ENCODE data around the gene MRPS23.
A peak's percentile ranks its signal among the peaks of the same experiment; 100 is the strongest.

MRPS23 gene

GRCh38 chr17:57849874-57850754 lies at the start of gene MRPS23:
TSS of gene MRPS23 (minus strand) at chr17:57850044. CDS start at chr17:57850010, 34 bp downstream.
- Histone ChIP-seq H3K4me3 (replicated peaks; ENCODE audit: low read depth, low read length) (peak within 1 kb of the TSS; percentile 100), H3K27me3 (replicated peaks; ENCODE audit: control insufficient read depth, insufficient read depth, low read length) (no peaks in the 10 kb centered on the region), H3K36me3 (ENCODE audit: control insufficient read depth, insufficient read depth, low read length) (peaks cover 2% of the 10 kb centered on the region)
- DNase-seq (ENCODE audit: extremely low read depth, insufficient read length) = peak; percentile 97
- TF ChIP-seq CTCF (IDR thresholded peaks at IDR 0.05; ENCODE audit: insufficient read depth, low read length, poor library complexity, severe bottlenecking) = no peak

DNA sequence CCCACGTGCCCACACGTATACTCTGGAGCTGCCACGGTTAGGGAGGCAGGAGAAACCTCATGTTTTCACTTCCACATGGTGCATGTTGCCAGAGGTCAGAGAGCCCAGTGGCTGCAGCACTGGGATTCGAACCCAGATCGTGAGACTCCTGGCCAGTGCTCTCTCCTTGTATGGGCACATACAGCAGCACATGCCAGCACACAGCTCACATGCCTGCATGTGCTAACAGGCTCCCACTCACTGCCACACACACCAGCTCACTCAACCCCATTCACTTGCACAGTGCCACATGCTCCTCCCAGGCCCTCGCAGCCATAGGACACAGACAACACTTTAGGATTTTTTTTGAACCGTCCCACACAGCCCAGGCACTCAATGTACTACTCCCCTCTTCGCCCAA lies 49.5 kb upstream of the MRPS23 start:
- H3K4me3 ChIP-seq (replicated peaks; ENCODE audit: low read depth, low read length) = no peak overlapping the region
- DNase-seq (ENCODE audit: extremely low read depth, insufficient read length) = no peak
- TF ChIP-seq CTCF (IDR thresholded peaks at IDR 0.05; ENCODE audit: insufficient read depth, low read length, poor library complexity, severe bottlenecking) = no peak
- no peaks in the 10 kb centered on the region for H3K36me3 ChIP-seq (ENCODE audit: control insufficient read depth, insufficient read depth, low read length)
- H3K27me3 ChIP-seq (replicated peaks; ENCODE audit: control insufficient read depth, insufficient read depth, low read length) = no peaks in the 10 kb centered on the region

GRCh38 chr17:57898487-57899311 lies 48.9 kb upstream of the MRPS23 start:
- no peak overlapping the region for H3K4me3 ChIP-seq (replicated peaks; ENCODE audit: low read depth, low read length)
- DNase-seq (ENCODE audit: extremely low read depth, insufficient read length) = no peak
- H3K27me3 ChIP-seq (replicated peaks; ENCODE audit: control insufficient read depth, insufficient read depth, low read length) = no peaks in the 10 kb centered on the region
- no peaks in the 10 kb centered on the region for H3K36me3 ChIP-seq (ENCODE audit: control insufficient read depth, insufficient read depth, low read length)
- no peak for TF ChIP-seq CTCF (IDR thresholded peaks at IDR 0.05; ENCODE audit: insufficient read depth, low read length, poor library complexity, severe bottlenecking)

DNA sequence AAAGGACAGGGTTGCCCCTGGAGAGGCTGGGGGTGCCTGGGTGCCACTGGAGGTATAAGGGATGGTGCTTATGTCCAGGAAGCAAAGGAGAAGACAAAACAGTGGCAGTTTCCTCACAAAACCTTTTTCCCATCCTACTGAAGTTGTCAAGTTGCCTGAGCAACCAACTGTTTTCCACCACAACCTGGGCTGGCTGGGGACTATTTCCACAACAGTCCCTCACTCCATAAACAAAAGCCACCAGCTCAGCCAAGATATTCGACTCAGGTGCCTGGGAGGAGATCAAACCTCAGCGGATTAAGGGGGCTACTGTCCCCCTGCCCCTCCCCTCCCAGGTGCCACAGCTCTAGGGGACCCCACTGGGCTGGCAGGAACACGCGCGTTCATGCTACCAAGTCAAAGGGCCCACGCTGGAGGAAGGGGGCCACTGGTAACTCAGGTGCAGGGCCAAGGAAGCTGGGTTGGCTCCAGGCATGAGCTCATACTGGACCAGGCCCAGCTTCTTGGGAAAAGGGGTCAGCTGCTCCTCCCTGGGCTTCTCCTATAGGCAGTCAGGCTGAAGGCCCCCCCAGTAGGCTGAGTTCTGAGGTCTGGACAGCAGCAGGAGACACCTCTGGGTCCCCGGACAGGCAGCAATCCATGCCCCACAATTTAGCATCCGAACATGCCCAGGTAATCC lies 45.7 kb upstream of the MRPS23 start:
- H3K4me3 ChIP-seq (replicated peaks; ENCODE audit: low read depth, low read length) = no peak overlapping the region
- no peaks in the 10 kb centered on the region for H3K36me3 ChIP-seq (ENCODE audit: control insufficient read depth, insufficient read depth, low read length)
- DNase-seq (ENCODE audit: extremely low read depth, insufficient read length) = no peak
- H3K27me3 ChIP-seq (replicated peaks; ENCODE audit: control insufficient read depth, insufficient read depth, low read length) = peaks cover 2% of the 10 kb centered on the region; the same call in 1 of the 2 replicates
- TF ChIP-seq CTCF (IDR thresholded peaks at IDR 0.05; ENCODE audit: insufficient read depth, low read length, poor library complexity, severe bottlenecking) = no peak

DNA sequence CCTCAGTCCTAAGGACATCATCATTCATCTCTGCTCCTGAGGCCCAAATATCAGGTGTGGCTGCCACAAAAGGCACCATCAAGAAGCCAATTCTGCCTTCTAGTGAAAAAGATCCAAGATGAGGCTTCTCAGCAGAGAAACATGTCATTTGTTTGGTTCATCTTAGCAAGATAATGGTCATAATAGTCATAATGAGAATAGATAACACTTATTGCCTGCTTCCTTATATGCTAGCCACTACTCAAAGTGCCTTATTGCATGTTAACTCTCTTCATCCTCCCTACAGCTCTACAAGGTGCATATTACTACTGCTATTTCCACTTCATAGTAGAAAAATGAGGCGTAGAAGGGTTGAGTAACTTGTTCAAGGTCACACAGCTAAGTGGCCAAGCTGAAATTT lies 45.0 kb upstream of the MRPS23 start:
- DNase-seq (ENCODE audit: extremely low read depth, insufficient read length) = no peak
- Histone ChIP-seq H3K4me3 (replicated peaks; ENCODE audit: low read depth, low read length) (no peak overlapping the region), H3K27me3 (replicated peaks; ENCODE audit: control insufficient read depth, insufficient read depth, low read length) (peaks cover 2% of the 10 kb centered on the region; the same call in 1 of the 2 replicates), H3K36me3 (ENCODE audit: control insufficient read depth, insufficient read depth, low read length) (no peaks in the 10 kb centered on the region)
- TF ChIP-seq CTCF (IDR thresholded peaks at IDR 0.05; ENCODE audit: insufficient read depth, low read length, poor library complexity, severe bottlenecking) = no peak
